Skeletal muscle satellite cell (primary cell): ENCODE results near the gene CYGB.
"Not testable (repeated sequence)": the region's sequence is repeated elsewhere in the genome, so short reads cannot be mapped to it uniquely, and the experiment has no call there.

Source experiments
- H3K27me3 ChIP-seq: 2 replicates; pipeline ENCODE4 v1.7.0; 2013; ENCODE audit warnings: low read length; ENCODE audit not compliant: control insufficient read depth, insufficient read depth
- H3K36me3 ChIP-seq: 2 replicates; pipeline ENCODE4 v1.7.0; 2013; ENCODE audit warnings: mild to moderate bottlenecking, control low read depth, low read length; ENCODE audit not compliant: insufficient read depth
- H3K4me1 ChIP-seq: 2 replicates; pipeline ENCODE4 v1.7.0; 2013; ENCODE audit warnings: low read length; ENCODE audit not compliant: control insufficient read depth, insufficient read depth
- H3K4me2 ChIP-seq: 2 replicates; pipeline ENCODE4 v1.7.0; 2013; ENCODE audit warnings: mild to moderate bottlenecking, low read length
- H3K4me3 ChIP-seq: 2 replicates; pipeline ENCODE4 v1.7.0; 2013; ENCODE audit warnings: low read length
- H3K9ac ChIP-seq: 2 replicates; pipeline ENCODE4 v1.7.0; 2013; ENCODE audit warnings: mild to moderate bottlenecking, low read depth, low read length, moderate library complexity
- H3K9me3 ChIP-seq: replicated peaks from 2 replicates; pipeline ENCODE4 v1.7.0; 2013; ENCODE audit warnings: mild to moderate bottlenecking, control low read depth, low read length

CYGB gene

DNA sequence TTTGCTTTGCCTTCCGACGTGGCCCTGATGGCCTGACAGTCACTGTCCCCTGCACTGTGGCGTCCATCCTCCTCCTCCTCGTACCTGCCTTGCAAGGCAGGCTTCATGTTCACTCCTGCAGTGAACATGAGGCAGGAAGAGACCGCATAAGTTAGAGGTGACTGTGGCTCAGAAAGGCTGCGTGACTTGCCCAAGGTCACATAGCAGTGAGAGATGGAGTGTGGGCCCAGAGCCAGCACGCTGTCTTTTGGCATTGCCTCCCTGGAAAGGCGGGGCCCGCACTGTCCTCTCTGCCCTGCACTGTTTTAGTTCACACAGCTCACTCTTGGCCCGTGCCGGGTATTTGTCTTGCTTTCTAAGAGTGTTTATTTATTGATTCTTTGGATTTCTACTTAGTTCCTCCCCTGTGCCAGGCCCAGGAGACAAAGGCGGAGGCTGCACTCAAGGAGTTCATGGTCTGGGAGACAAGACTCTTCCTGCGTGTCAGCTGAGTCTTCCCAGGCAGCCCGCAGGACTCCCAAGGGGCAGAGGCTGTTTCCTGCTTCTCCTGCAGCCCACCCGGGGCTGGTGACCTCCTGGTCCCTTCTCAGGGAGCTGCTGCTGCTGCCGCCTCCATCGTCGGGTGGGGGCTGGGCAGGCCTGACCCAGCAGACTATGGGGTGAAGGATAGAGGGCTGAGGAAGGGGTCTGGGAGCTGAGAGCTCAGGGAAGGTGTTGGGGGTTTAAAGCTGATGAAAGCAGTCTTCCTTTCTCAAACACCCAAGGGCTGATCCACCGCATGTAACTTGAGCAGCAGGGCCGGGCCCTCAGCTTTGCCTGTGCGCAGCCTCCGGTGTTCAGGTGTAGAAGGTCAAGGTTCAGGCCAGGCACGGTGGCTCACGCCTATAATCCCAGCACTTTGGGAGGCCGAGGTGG, 12.7 kb downstream of the CYGB start:
- Histone ChIP-seq H3K9ac (peak overlapping the region; percentile 23), H3K36me3 (no peaks in the 10 kb centered on the region), H3K9me3 (no peaks in the 10 kb centered on the region), H3K4me2 (peak overlapping the region; percentile 21), H3K4me3 (no peak overlapping the region), H3K27me3 (no peaks in the 10 kb centered on the region), H3K4me1 (peaks cover 43% of the 10 kb centered on the region)

DNA sequence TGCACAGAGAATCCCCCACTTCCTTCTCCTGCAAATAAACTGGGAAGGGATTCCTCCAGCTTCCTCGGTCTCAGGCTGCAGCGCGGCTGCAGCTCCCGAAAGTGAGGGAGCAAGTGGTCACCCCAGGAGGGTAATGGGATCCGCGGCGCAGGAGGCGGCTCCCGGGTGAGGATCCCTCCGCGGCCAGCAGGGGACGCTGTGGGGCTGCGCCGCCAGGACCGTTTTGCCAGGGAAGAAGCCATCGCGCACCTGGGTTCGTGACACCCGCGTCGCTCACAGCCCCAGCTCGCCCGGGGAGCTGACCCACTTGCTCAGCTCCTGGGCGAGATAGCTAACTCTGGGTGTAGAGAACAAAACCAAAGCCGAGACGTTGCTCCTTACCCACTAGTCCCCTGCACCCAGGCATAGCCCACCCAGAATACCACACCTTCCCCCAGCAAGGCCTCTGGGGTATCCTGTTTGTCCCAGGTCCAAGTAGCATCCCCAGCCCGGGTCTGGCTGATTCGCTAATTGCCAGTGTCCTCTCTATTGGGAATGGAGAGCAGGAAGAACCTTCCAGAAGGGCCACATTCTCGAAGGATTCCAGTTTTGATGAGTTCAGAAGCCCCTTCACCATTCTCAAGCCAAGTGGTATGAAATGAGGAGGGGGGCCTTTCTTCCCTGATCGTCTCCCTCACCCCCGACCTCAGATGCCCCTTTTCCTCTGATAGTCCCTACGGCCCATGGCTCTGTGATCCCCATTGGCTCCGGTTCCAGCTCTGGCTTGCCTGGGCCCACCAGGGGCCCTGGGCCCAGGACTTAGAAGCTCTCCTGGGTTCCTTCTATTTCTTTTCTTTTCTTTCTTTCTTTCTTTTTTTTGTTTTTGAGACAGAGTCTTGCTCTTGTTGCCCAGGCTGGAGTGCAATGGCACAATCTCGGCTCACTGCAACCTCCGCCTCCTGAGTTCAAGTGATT, 14.1 kb downstream of the CYGB start:
- H3K4me1 ChIP-seq, result peaks cover 28% of the 10 kb centered on the region
- H3K27me3 ChIP-seq, result no peaks in the 10 kb centered on the region
- H3K4me3 ChIP-seq, result peak overlapping the region; percentile 34
- H3K4me2 ChIP-seq, result peak overlapping the region; percentile 73
- no peaks in the 10 kb centered on the region for H3K36me3 ChIP-seq
- H3K9ac ChIP-seq, result no peak overlapping the region
- no peaks in the 10 kb centered on the region for H3K9me3 ChIP-seq

DNA sequence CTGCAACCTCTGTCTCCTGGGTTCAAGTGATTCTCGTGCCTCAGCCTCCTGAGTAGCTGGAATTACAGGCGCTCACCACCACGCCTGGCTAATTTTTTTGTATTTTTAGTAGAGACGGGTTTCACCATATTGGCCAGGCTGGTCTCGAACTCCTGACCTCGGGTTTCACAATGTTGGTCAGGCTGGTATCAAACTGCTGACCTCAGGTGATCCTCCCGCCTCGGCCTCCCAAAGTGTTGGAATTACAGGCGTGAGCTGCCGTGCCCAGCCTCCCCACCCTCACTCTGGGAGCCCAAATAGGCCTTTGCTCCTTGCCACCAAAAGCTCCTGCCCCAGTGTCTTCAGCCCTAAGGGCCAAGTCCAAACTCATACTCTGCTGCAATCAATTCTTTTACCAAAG, 15.8 kb downstream of the CYGB start:
- not testable (repeated sequence) for H3K9me3 ChIP-seq, H3K36me3 ChIP-seq, H3K9ac ChIP-seq, H3K4me2 ChIP-seq, H3K4me3 ChIP-seq, H3K27me3 ChIP-seq
- H3K4me1 ChIP-seq, result peaks cover 15% of the 10 kb centered on the region

DNA sequence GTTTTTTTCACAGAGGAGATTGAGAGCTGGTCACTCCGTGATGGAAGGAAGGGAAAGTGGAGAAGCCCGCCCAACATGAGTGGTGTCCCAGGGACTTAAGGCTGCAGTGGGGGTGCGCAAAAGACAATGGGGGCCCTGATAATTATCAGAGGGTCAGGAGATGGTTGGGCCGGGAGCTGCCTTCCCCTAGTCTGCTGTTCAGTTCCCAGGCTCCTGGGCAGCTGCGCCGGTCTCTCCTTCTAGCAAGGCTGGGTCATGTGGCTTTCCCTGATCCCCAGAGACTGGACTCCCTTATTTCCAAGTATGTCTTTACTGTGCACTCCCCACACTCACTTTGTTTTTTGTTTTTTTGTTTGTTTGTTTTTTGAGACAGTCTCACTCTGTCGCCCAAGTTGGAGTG, 16.2 kb downstream of the CYGB start:
- Histone ChIP-seq H3K36me3 (no peaks in the 10 kb centered on the region), H3K4me2 (no peak overlapping the region), H3K4me1 (peaks cover 15% of the 10 kb centered on the region), H3K4me3 (no peak overlapping the region), H3K27me3 (no peaks in the 10 kb centered on the region), H3K9ac (no peak overlapping the region), H3K9me3 (no peaks in the 10 kb centered on the region)

DNA sequence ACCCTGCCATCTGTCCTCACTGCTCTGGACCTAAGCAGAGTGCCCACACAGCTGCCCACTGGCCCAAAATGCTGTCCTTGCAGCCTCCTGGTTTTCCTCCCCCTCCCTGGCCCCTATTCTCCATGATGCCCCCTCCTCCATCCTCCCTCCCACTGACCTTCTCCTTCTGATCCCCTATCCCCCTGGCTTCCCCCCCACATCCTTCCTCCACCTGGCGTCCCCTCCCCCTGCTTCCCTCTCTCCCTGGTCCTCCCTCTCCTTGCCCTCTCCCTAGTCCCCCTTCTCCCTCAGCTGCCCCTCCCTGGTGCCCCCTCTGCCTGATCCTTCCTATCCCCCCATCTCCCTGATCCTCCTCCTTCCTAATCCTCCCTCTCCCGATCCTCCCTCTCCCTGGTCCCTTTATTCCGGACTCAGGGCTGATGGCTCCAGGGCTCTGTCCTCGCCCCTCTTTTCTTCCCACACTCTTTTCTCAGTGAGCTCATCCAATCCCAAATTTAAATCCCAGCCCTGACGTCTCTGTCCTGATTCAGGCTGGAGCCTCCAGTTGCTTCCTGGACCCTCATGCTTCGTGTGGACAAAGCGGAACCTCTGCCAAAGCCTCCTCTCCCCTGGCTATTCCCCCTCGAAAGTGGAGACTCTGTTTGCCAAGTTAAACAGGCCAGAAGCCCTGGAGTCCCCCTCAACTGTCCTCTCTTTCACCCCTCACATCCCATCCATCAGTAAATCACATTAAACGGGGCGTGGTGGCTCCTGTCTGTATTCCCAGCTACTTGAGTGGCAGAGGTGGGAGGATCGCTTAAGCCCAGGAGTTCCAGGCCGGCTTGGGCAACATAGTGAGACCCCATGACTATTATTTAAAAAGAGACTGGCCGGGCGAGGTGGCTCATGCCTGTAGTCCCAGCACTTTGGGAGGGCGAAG, 18.2 kb downstream of the CYGB start:
- Histone ChIP-seq H3K9me3 (no peaks in the 10 kb centered on the region), H3K27me3 (no peaks in the 10 kb centered on the region), H3K9ac (no peak overlapping the region), H3K36me3 (no peaks in the 10 kb centered on the region), H3K4me2 (no peak overlapping the region), H3K4me3 (no peak overlapping the region), H3K4me1 (peaks cover 19% of the 10 kb centered on the region)

DNA sequence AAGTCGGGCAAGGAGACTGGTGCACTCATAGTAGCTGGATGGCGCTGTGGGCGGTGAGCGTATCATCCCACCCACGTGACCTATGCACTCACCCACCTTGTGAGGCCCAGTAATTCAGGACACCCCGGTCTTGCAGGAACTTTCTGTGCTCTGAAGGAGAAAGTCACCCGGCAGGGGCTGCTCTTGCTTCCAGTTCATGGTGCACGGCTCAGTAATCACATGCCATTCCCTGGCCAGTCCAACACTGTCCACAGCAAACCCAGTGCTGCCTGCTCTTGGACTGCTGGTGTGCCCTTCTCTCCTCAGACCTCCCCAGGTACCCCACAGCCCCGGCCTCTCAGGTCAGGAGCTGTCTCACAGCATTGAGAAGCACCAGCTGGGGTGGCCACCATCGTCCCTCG, 19.9 kb downstream of the CYGB start:
- H3K36me3 ChIP-seq, result no peaks in the 10 kb centered on the region
- no peaks in the 10 kb centered on the region for H3K9me3 ChIP-seq
- no peaks in the 10 kb centered on the region for H3K27me3 ChIP-seq
- peaks cover 15% of the 10 kb centered on the region for H3K4me1 ChIP-seq
- H3K4me3 ChIP-seq, result no peak overlapping the region
- no peak overlapping the region for H3K9ac ChIP-seq
- no peak overlapping the region for H3K4me2 ChIP-seq

DNA sequence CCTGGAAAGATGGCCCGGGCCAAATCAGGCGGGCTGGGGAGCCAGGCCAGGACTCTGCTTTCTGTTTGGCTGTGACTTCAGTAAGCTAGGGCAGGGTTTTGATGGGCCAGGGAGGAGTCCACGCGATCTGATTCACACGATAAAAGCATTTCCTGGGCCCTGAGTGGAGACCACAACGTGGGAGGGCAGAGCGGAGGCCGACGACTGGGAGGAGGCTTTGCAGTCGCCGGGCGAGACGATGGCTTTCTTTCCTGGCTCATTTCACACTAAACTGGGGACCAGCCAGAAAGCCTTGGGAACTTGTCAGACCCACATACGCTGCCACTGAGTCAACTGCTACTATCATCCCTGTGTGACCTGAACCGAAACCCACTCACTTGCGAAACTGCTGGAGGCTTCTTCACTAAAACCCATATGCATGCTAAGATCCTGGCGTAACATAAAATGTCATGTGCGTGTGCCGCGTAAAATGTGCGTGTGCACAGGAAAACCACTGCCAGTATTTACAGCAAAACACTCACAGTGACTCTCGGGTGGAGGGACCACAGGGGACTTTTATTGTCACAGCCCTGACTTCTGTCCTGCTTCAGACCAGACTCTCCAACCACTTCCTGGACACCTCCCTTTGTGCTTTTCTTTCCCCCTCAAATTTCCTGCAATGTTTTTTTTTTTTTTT, 22.1 kb downstream of the CYGB start:
- H3K4me1 ChIP-seq, result peaks cover 15% of the 10 kb centered on the region
- no peaks in the 10 kb centered on the region for H3K36me3 ChIP-seq
- H3K9me3 ChIP-seq, result no peaks in the 10 kb centered on the region
- peak overlapping the region; percentile 80 for H3K9ac ChIP-seq
- H3K4me2 ChIP-seq, result peak overlapping the region; percentile 72
- H3K4me3 ChIP-seq, result peak overlapping the region; percentile 54
- no peaks in the 10 kb centered on the region for H3K27me3 ChIP-seq

DNA sequence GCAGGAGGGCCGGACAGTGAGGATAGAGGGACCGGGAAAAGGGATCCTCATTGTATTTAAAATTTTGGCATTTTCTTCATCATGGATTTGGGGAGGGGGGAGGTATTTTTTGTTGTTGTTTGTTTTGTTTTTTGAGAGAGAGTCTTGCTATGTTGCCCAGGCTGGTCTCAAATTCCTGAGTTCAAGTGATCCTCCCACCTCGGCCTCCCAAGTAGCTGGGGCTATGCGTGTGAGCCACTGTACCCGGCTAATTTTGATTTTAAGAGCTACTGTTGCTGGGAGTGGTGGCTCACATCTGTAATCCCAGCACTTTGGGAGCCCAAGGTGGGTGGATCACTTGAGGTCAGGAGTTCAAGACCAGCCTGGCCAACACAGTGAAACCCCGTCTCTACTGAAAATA, 23.2 kb downstream of the CYGB start:
- not testable (repeated sequence) for H3K4me3 ChIP-seq, H3K36me3 ChIP-seq, H3K27me3 ChIP-seq, H3K9me3 ChIP-seq, H3K4me2 ChIP-seq, H3K9ac ChIP-seq
- peaks cover 20% of the 10 kb centered on the region for H3K4me1 ChIP-seq

DNA sequence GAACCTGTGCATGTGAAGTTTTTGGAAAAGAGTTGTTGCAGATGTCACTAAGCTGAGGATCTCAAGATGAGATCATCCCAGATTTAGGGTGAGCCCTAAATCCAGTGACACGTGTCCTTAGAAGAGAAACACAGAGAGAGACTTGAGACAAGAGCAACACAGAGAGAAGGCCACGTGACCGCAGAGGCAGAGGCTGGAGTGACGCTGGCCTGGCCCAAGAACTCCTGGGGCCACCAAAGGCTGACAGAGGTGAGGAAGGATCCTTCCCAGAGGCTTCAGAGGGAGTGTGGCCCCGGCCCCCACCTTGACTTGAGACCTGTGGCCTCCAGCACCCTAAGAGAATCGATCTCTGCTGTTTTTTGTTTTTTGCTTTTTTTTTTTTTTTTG, 24.2 kb downstream of the CYGB start:
- no peaks in the 10 kb centered on the region for H3K27me3 ChIP-seq
- H3K4me1 ChIP-seq, result peaks cover 20% of the 10 kb centered on the region
- no peak overlapping the region for H3K4me3 ChIP-seq
- H3K36me3 ChIP-seq, result no peaks in the 10 kb centered on the region
- H3K4me2 ChIP-seq, result no peak overlapping the region
- no peak overlapping the region for H3K9ac ChIP-seq
- H3K9me3 ChIP-seq, result no peaks in the 10 kb centered on the region

DNA sequence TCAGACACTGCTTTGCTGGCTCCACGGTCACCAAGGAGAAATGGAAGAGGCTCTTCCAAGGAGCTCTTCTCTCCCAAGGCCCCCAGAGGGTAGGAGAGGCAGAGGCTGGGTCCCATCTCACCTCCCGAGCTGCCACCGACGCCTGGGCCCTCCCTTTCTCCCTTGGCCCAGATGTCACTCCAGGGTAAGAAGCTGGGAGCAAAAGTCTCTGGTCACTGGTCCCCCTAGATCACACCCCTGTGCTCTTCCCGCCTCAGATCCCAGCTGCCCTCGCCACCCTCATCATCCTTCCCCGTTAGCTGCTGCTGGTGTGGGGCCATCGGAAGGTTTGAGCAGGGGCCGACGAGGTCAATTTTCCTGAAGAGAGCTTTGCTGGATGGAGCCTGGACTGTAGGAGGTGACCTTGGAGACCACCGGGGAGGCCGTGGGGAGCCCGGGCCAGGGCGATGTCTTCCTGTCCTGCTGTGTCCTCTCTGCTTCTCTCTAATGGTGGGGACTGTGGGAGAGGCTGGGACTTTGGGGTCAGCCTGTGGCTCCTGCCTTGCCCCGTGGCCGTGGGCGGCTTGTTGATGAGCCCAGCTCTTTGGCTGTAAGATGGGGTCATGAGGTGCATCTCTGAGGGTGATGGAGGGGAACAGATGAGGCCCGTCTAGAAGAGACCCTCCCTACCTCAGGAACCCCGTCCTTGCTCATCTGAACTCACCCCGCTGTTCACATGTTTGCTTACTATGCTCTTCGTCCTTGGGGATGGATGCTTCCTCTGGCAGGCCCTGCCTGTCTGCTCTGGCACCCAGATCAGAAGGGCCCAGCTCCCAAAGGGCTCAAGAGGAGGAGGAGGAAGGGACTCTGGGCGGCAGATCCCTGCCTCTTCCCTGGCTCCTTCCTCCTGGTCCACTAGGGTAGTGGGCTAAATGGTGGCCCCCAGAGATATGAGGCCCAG, 24.9 kb downstream of the CYGB start:
- peaks cover 20% of the 10 kb centered on the region for H3K4me1 ChIP-seq
- H3K9me3 ChIP-seq, result no peaks in the 10 kb centered on the region
- H3K9ac ChIP-seq, result no peak overlapping the region
- peaks cover 5% of the 10 kb centered on the region for H3K27me3 ChIP-seq
- no peak overlapping the region for H3K4me2 ChIP-seq
- H3K4me3 ChIP-seq, result no peak overlapping the region
- no peaks in the 10 kb centered on the region for H3K36me3 ChIP-seq
